ENCODE data around the gene SEMA5B.

GRCh38 chr3:122893754-122894668 is 133.6 kb downstream of the SEMA5B start:
- TF ChIP-seq CTCF (IDR thresholded peaks at IDR 0.05) (no peak), POLR2AphosphoS5 (IDR thresholded peaks at IDR 0.05) (no peak), POLR2A (IDR thresholded peaks at IDR 0.05) (no peak)
